ENCODE data around the gene AHNAK.

The AHNAK gene

GRCh38 chr11:62392506-62392905, 154.1 kb downstream of the AHNAK start:
- no peak for TF ChIP-seq CTCF (IDR thresholded peaks at IDR 0.05)

GRCh38 chr11:62391642-62392425, 154.8 kb downstream of the AHNAK start:
- TF ChIP-seq CTCF (IDR thresholded peaks at IDR 0.05): no peak

- no peak for TF ChIP-seq CTCF (IDR thresholded peaks at IDR 0.05)
Observed at GRCh38 chr11:62390722-62391121, 155.9 kb downstream of the AHNAK start.

- TF ChIP-seq CTCF (IDR thresholded peaks at IDR 0.05): no peak
Observed at GRCh38 chr11:62390237-62390636, 156.4 kb downstream of the AHNAK start.

GRCh38 chr11:62388999-62389398, 157.6 kb downstream of the AHNAK start:
- TF ChIP-seq CTCF (IDR thresholded peaks at IDR 0.05): no peak

GRCh38 chr11:62387381-62387780, 159.2 kb downstream of the AHNAK start:
- TF ChIP-seq CTCF (IDR thresholded peaks at IDR 0.05): no peak

- TF ChIP-seq CTCF (IDR thresholded peaks at IDR 0.05): no peak
Observed at GRCh38 chr11:62383822-62384221, 162.8 kb downstream of the AHNAK start.
